Activated CD8-positive, alpha-beta T cell treated with anti-CD3 and anti-CD28 coated beads for 36 hours (primary cell): ENCODE measurements around the gene COL13A1. TPM values are rescaled to one million over a fixed set of nuclear protein-coding genes. Genes with fewer than 3 reads are reported as not detected.

Experiments used
- ATAC-seq: fragments of 200-7000 bp; cut with Tn5 transposase; one replicate; pipeline ENCODE4 v1.10.0; 2021; ENCODE audit warnings: mild to moderate bottlenecking, moderate library complexity
- CTCF ChIA-PET: fragments of 350-600 bp; sonication (Branson Sonifier 250); formaldehyde crosslinking; loops from one replicate; lab custom pipeline; 2021; ENCODE audit warnings: antibody characterized with exemption; lab: Charles Lee
- POLR2A ChIA-PET: fragments of 350-600 bp; sonication (Branson Sonifier 250); formaldehyde crosslinking; loops from one replicate; lab custom pipeline; 2021; ENCODE audit warnings: antibody characterized with exemption; lab: Charles Lee
- DNase-seq: peaks from one replicate; pipeline ENCODE4 v3.0.0-alpha.2; 2020
- H3K27ac Mint-ChIP-seq: one replicate; pipeline ENCODE4 v1.8.0; 2021; ENCODE audit warnings: mild to moderate bottlenecking, mixed read lengths
- H3K27me3 Mint-ChIP-seq: one replicate; pipeline ENCODE4 v1.8.0; 2021; ENCODE audit warnings: mixed read lengths
- H3K36me3 Mint-ChIP-seq: one replicate; pipeline ENCODE4 v1.8.0; 2021; ENCODE audit warnings: low read depth, mixed read lengths
- H3K4me1 Mint-ChIP-seq: one replicate; pipeline ENCODE4 v1.8.0; 2021; ENCODE audit warnings: low read depth, mixed read lengths
- H3K4me3 Mint-ChIP-seq: one replicate; pipeline ENCODE4 v1.8.0; 2021; ENCODE audit warnings: mild to moderate bottlenecking, moderate library complexity, mixed read lengths
- H3K9me3 Mint-ChIP-seq: one replicate; pipeline ENCODE4 v1.8.0; 2021; ENCODE audit warnings: mixed read lengths
- intact Hi-C: fragments of 100-400 bp; cut with micrococcal nuclease; formaldehyde crosslinking; loops from one replicate; pipeline ENCODE4 v1.10.0; 2022
- total RNA-seq, 2 experiments: library from RNA; stranded (reverse); gene quantifications; one replicate each; pipeline ENCODE4 v1.2.3, GENCODE V29; 2021
- TF ChIP-seq, protein P1 (sequence below): fragments of 200-600 bp; IDR thresholded peaks from one replicate; pipeline ENCODE4 v1.8.0; 2022; ENCODE audit warnings: antibody characterized with exemption, mild to moderate bottlenecking

The COL13A1 gene
- total RNA-seq, 2 experiments from 2014 or later = not detected

DNA sequence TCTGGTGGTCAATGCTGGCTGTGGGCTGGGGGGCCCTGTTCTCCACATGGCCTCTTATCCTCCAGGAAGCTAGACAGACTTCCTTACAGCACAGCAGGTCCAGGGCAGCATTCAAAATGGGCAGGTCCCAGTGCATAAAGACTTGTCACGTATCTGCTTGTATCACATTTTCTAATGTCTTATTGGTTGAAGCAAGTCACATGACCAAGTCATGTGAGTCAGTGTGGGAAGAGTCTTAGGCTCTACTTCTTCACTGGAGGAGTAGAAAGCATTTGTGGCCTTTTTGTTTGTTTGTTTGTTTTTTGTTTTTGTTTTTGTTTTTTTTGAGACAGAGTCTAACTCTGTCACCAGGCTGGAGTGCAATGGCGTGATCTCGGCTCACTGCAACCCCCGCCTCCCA is 104.7 kb downstream of the COL13A1 start:
- ChIA-PET POLR2A (no interaction called here), CTCF (no interaction called here)
- DNase-seq (no peak), ATAC-seq (no peak)
- Mint-ChIP-seq H3K36me3 (no peaks in the 10 kb centered on the region), H3K4me3 (no peak overlapping the region), H3K27ac (no peak overlapping the region), H3K9me3 (no peaks in the 10 kb centered on the region), H3K27me3 (no peaks in the 10 kb centered on the region), H3K4me1 (no peaks in the 10 kb centered on the region)
- intact Hi-C loops = no loop called here
- TF ChIP-seq, protein P1, sequence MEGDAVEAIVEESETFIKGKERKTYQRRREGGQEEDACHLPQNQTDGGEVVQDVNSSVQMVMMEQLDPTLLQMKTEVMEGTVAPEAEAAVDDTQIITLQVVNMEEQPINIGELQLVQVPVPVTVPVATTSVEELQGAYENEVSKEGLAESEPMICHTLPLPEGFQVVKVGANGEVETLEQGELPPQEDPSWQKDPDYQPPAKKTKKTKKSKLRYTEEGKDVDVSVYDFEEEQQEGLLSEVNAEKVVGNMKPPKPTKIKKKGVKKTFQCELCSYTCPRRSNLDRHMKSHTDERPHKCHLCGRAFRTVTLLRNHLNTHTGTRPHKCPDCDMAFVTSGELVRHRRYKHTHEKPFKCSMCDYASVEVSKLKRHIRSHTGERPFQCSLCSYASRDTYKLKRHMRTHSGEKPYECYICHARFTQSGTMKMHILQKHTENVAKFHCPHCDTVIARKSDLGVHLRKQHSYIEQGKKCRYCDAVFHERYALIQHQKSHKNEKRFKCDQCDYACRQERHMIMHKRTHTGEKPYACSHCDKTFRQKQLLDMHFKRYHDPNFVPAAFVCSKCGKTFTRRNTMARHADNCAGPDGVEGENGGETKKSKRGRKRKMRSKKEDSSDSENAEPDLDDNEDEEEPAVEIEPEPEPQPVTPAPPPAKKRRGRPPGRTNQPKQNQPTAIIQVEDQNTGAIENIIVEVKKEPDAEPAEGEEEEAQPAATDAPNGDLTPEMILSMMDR = no peak

- H3K4me1 Mint-ChIP-seq = no peaks in the 10 kb centered on the region
- TF ChIP-seq, protein P1 = no peak
- H3K27me3 Mint-ChIP-seq = no peaks in the 10 kb centered on the region
- ChIA-PET POLR2A (no interaction called here), CTCF (no interaction called here)
- H3K27ac Mint-ChIP-seq = no peak overlapping the region
- intact Hi-C loops = no loop called here
- H3K9me3 Mint-ChIP-seq = no peaks in the 10 kb centered on the region
- DNase-seq = no peak
- no peak for ATAC-seq
- H3K4me3 Mint-ChIP-seq = no peak overlapping the region
- no peaks in the 10 kb centered on the region for H3K36me3 Mint-ChIP-seq
These were observed 105.8 kb downstream of the COL13A1 start for GRCh38 chr10:69907517-69907916.

GRCh38 chr10:69908124-69908523 is 106.4 kb downstream of the COL13A1 start:
- H3K27ac Mint-ChIP-seq = no peak overlapping the region
- intact Hi-C loops = no loop called here
- H3K4me3 Mint-ChIP-seq = no peak overlapping the region
- CTCF ChIA-PET = no interaction called here
- no peaks in the 10 kb centered on the region for H3K36me3 Mint-ChIP-seq
- ATAC-seq = no peak
- H3K4me1 Mint-ChIP-seq = no peaks in the 10 kb centered on the region
- H3K9me3 Mint-ChIP-seq = no peaks in the 10 kb centered on the region
- DNase-seq = no peak
- no peaks in the 10 kb centered on the region for H3K27me3 Mint-ChIP-seq
- POLR2A ChIA-PET = no interaction called here
- TF ChIP-seq, protein P1 = no peak

- H3K4me1 Mint-ChIP-seq = no peaks in the 10 kb centered on the region
- POLR2A ChIA-PET = no interaction called here
- no peak overlapping the region for H3K4me3 Mint-ChIP-seq
- H3K27me3 Mint-ChIP-seq = peaks cover 1% of the 10 kb centered on the region
- H3K27ac Mint-ChIP-seq = no peak overlapping the region
- no peaks in the 10 kb centered on the region for H3K9me3 Mint-ChIP-seq
- H3K36me3 Mint-ChIP-seq = no peaks in the 10 kb centered on the region
- ATAC-seq (no peak), DNase-seq (no peak)
- CTCF ChIA-PET = interaction anchor here (1.1 kb wide), 1 partner anchor 11 kb away, joined by 3 read pairs; no protein-coding TSS in a partner anchor
- TF ChIP-seq, protein P1 = no peak
- intact Hi-C loops = loop anchor here (10.0 kb wide), 1 partner anchor 126 kb away; no protein-coding TSS in a partner anchor
These were observed 108.9 kb downstream of the COL13A1 start for GRCh38 chr10:69910561-69910960.

GRCh38 chr10:69911613-69912528 is 110.2 kb downstream of the COL13A1 start:
- intact Hi-C loops = loop anchor here (10.0 kb wide), 1 partner anchor 127 kb away; no protein-coding TSS in a partner anchor

More at GRCh38 chr10:69911613-69912528, 110.2 kb downstream of the COL13A1 start:
- ATAC-seq (no peak), DNase-seq (no peak)
- H3K4me3 Mint-ChIP-seq = no peak overlapping the region
- no peaks in the 10 kb centered on the region for H3K9me3 Mint-ChIP-seq
- H3K4me1 Mint-ChIP-seq = no peaks in the 10 kb centered on the region
- no peak overlapping the region for H3K27ac Mint-ChIP-seq
- ChIA-PET CTCF (interaction anchor here (0.7 to 4.9 kb wide), 5 partner anchors 10 to 267 kb away, joined by 3 to 40 read pairs (median 4); no protein-coding TSS in a partner anchor), POLR2A (interaction anchor here (0.6 to 0.8 kb wide), 2 partner anchors 15 to 169 kb away, joined by 3 read pairs; no protein-coding TSS in a partner anchor)
- TF ChIP-seq, protein P1 = no peak
- peaks cover 1% of the 10 kb centered on the region for H3K27me3 Mint-ChIP-seq
- H3K36me3 Mint-ChIP-seq = no peaks in the 10 kb centered on the region
